Activated CD4-positive, CD25-positive, alpha-beta regulatory T cell treated with anti-CD3 and anti-CD28 coated beads, Interleukin-2, amount 50 U/mL, for 16 hours (primary cell): ENCODE results near the gene RPS28.
"Not testable (repeated sequence)": the region's sequence is repeated elsewhere in the genome, so short reads cannot be mapped to it uniquely, and the experiment has no call there.

Experiments
- DNase-seq: peaks from one replicate; pipeline ENCODE4 v3.0.0-alpha.2; 2020; ENCODE audit warnings: low read depth, low spot score

Gene RPS28

GRCh38 chr19:8321067-8321985 is at the start of gene RPS28, which contains the start of gene NDUFA7:
RPS28 (plus strand) TSS chr19:8321496; CDS start chr19:8321531, 35 bp downstream.
NDUFA7 (minus strand) TSS chr19:8321375; CDS start chr19:8321358, 17 bp downstream.
- DNase-seq: peak; percentile 96

DNA sequence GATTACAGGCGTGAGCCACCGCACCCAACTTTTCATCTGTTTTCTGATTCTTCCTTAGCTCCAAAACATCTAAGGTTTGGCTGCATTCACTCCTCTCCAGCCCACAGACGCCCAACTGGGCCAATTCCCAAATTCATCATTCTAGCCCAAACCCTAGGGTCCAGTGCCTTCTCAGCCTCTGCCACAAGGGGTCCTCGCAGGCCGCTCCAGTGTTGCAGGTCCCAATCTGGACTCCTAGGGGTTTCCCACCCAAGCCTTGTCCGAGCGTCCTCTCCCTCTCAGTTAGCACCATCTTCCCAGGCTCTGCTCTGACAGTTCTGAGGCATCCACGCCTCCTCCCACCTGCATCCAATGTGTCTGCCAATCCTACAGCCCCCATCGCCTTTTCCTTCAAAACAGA is 44.8 kb upstream of the RPS28 start:
- DNase-seq: not testable (repeated sequence)

- not testable (repeated sequence) for DNase-seq
Measured at GRCh38 chr19:8291337-8291736, 30.0 kb upstream of the RPS28 start.

- DNase-seq: no peak
Measured at GRCh38 chr19:8302357-8302691, 19.0 kb upstream of the RPS28 start.

DNA sequence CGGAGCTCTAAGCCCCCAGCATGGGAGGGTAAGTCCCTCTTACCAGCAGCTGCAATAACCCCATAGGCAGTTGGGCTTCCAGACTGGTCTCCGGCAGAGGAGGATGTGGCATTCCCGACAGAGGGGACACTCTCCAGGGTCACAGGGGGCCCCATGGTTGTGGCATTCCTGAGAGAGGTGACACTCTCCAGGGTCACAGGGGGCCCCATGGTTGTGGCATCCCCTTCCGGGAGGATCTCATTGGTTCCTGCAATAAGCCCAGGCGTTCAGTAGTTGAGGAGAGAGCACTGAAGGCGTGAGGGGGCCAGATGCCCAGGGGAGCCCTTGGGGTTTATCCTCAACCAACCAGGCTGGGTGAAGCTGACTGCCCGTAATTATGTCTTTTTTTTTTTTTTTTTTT is 18.6 kb upstream of the RPS28 start:
- no peak for DNase-seq

DNA sequence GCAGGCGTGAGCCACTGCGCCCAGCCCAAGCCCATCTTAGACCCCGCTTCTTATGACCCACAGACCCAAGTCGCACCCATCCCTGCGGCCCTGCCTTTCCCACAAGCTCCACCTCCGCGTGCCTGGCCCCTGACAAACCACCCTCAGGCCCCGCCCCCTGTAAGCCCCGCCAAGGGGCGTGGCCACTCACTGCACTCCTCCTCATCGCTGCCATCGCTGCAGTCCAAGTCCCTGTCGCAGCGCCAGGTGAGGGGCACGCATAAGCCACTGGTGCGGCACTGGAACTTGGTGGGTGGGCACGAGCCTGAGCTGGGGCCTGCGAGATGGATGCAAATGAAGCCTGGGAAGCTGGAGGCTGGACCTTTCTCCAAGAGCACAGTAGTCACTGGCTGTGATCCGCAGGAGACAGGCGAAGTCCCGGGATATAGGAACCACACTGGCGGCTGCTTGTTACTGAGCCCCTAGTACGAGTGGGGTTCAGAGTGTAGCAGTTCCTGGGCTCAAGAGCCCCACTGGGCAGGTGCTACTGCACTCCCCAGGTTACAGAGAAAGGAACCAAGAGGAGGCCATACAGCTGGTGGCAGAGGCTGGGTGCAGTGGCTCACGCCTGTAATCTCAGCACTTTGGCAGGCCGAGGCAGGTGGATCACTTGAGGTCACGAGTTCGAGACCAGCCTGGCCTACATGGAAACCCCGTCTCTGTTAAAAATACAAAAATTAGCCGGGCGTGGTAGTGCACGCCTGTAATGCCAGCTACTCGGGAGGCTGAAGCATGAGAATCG is 16.3 kb upstream of the RPS28 start:
- no peak for DNase-seq

- no peak for DNase-seq
Measured at GRCh38 chr19:8305798-8306197, 15.5 kb upstream of the RPS28 start.

- DNase-seq: no peak
Measured at GRCh38 chr19:8306235-8307054, 14.9 kb upstream of the RPS28 start.

- DNase-seq: no peak
Measured at GRCh38 chr19:8307400-8307964, 13.8 kb upstream of the RPS28 start.

GRCh38 chr19:8307965-8308866 is 13.1 kb upstream of the RPS28 start, which contains the start of gene CD320:
CD320 (minus strand) TSS chr19:8308358; CDS start chr19:8308290, 68 bp downstream.
- peak; percentile 72 for DNase-seq

GRCh38 chr19:8308891-8309291 is 12.4 kb upstream of the RPS28 start:
- no peak for DNase-seq

DNA sequence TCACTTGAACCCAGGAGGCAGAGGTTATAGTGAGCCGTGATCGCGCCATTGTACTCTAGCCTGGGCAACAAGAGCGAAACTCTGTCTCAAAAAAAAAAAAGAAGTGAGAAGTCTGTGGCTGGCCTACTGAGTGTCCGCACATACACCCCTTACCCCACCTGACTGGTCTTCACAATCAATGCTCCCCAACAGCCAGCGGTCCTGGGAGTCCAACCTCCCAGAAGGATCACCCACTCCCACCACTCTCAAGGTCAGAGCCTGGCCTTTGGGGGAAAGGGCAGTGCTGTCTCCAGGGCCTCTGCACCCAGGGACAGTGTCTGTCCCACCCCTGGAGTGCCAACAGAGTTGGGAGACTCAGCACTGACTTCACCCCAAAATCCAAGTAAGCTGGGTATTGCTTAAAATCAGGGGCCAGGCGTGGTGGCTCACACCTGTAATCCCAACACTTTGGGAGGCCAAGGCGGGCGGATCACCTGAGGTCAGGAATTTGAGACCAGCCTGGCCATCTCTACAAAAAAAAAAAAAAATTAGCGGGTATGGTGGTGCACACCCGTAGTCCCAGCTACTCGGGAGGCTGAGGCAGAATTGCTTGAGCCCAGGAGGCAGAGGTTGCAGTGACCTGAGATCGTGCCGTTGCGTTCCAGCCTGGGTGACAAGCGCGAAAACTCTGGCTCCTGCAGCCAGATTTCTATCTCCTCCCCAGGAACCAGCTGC is 10.8 kb upstream of the RPS28 start:
- no peak for DNase-seq

GRCh38 chr19:8311461-8312260 is 9.6 kb upstream of the RPS28 start:
- no peak for DNase-seq

GRCh38 chr19:8314981-8315640 is 6.2 kb upstream of the RPS28 start:
- DNase-seq: not testable (repeated sequence)

- DNase-seq: no peak
Measured at GRCh38 chr19:8316351-8317125, 4.8 kb upstream of the RPS28 start.

- not testable (repeated sequence) for DNase-seq
Measured at GRCh38 chr19:8318835-8319234, 2.5 kb upstream of the RPS28 start.

DNA sequence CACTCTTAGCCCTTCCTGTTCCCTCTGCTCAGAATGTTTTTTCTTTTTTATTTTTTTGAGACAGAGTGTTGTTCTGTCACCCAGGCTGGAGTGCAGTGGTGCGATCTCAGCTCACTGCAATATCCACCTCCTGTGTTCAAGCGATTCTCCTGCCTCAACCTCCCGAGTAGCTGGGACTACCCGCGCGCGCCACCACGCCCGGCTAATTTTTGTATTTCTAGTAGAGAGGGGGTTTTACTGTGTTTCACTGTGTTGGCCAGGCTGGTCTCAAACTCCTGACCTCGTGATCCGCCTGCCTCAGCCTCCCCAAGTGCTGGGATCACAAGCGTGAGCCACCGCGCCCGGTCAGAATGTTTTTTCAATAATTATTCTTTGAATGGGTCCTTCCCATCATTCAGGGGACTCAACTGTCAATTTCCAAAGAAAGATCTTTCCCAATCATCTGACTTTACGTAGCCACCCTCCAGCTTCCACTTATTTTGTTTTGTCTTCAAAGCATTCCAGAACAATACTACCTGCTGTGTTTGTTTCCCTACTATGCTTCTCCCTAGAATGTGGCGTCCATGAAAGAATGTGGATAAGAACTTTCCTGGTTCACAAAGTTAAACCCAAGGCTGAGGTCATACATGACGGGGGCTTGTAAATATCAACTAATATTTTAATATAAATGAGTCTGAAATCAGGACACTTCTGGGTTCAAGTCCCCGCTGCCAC is 1.3 kb upstream of the RPS28 start:
- DNase-seq: no peak
